Stomach (tissue), 4 donors: Measurements from ENCODE around the gene CELA3A.
"Not testable (repeated sequence)": the region's sequence is repeated elsewhere in the genome, so short reads cannot be mapped to it uniquely, and the experiment has no call there.

Experiments used
- CTCF ChIP-seq, 7 experiments: fragments of 450-650 bp in 4 of 7; fragments of 200-600 bp in 3 of 7; sonication (generic) in 3 of 7; IDR thresholded peaks; one replicate each; pipeline ENCODE4 v1.5.1; 2016 to 2019; ENCODE audit warnings: antibody characterized with exemption in 7 of 7, control low read depth in 2 of 7, mild to moderate bottlenecking in 1 of 7
- EP300 ChIP-seq: sonication (generic); formaldehyde crosslinking; IDR thresholded peaks from one replicate; pipeline ENCODE4 v1.6.1; 2017; ENCODE audit warnings: antibody characterized with exemption
- POLR2A ChIP-seq, 4 donors: fragments of 450-650 bp; IDR thresholded peaks; one replicate each; pipeline ENCODE4 v1.6.1; 2016; ENCODE audit warnings: antibody characterized with exemption in 4 of 4, control low read depth in 2 of 4, mild to moderate bottlenecking in 1 of 4, moderate library complexity in 1 of 4

DNA sequence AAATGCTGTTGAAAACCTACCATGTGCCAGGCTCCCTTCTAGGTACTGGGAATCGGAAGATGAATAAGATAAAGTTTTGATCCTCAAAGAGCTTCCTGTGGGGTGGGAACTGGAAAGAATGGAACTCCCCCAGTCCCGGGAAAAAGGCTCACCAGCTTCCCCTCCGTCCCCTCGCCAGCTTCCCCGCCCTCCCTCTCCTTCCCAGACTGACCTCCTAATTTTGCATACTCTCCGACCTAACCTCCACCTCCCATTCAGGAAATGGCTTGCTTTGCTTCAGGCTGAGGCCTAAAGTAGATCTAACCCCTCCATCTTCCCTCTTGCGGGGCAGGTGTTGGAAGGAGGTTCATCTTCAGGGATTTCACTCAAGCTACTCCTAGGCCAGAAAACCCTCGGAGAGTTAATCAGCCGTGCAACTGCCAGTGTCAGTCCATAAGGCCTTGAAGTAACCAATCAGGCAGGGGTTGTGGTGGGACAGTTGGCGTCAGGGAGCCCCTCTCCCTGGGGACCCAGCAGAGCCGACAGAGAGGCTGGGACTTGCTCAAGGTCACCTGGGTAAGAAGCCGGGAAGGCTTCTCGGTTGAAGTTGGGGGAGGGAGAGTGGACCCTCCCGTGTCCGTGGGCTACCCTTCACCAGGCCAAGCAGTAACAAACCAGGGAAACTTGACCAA is 2.7 kb upstream of the CELA3A start:
- not testable (repeated sequence) for TF ChIP-seq CTCF (IDR thresholded peaks at IDR 0.05); EP300; POLR2A (IDR thresholded peaks at IDR 0.05)
